GM18499 (cell line): ENCODE measurements around the gene HMSD.
"Not testable (repeated sequence)": the region's sequence is repeated elsewhere in the genome, so short reads cannot be mapped to it uniquely, and the experiment has no call there.

Experiments used
- ATAC-seq: cut with Tn5 transposase; IDR thresholded peaks from one replicate; pipeline ENCODE4 v1.9.1; 2021; ENCODE audit warnings: moderate number of reproducible peaks; ENCODE audit not compliant: insufficient read depth, unreplicated experiment

The HMSD gene, protein sequence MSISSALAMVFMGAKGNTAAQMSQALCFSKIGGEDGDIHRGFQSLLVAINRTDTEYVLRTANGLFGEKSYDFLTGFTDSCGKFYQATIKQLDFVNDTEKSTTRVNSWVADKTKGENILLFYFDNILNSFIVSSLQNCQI

DNA sequence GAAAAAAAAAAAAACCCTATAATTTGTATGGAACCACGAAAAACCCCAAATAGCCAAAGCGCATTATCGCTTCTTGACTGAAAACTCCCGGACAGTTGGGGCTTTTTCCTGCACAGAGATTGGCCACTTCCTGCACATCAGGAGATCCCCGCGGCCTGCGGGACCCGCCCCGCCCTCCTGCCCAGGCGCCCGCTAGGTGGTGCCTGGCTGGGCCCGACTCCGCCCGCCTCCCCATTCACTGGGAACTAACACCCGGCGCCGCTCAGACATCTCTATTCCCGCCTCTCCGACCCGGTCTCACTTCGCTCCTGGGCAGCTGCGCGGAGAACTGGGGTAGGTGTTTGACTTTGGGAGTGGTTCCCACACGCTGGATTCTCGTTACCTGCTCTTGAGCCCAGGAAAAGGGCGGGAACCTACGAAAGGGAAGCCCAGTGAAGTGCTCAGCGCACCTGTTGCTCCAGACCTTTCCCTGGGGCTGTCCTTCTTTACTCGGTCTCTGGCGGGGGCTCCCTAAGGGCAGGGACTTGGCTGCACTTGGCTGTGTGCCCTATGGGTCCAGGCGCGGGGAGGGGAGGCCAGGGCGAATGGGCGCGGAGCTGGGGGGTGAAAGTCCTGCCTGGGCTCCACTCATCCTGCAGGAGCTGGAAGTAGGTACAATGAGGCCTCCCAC lies at the start of gene HMSD:
HMSD (plus strand) TSS at position 234 of the 670 bp plus-strand sequence. CDS start 4,155 bp downstream, outside the sequence.
- ATAC-seq = peak; percentile 55

DNA sequence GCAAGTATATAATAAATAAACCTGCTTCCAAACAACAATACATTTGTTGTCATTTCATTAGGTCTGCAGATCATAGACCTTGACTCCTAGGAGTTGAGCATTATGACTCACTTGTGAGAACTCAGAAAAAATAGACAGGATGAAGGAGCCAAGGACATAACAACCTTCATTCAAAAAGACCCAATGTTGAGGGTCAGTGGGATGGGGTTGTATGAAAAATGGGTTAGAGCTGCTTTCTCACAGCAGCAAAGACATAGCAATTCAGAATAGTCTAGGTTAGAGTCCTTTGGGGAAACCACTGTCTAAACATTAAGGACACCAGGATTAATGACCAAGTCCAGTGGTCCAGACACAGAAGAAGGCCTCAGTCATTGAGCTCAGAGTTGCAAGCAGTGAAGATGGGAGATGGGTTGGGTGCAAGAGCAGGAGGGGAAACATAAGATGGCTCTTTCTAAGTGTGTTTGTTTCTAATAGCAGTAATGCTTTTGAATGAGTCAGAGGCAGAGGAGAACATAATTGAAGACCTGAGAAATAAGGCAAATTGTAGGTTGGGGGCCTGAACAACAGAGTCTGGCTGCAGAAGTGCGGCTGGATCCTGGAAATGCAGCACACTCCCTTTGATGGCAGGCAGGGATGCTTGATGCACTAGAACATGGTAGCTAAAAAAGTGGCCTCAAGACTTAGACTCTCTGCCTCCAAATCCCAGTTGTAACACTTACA lies 45.1 kb upstream of the HMSD start:
- ATAC-seq = no peak

DNA sequence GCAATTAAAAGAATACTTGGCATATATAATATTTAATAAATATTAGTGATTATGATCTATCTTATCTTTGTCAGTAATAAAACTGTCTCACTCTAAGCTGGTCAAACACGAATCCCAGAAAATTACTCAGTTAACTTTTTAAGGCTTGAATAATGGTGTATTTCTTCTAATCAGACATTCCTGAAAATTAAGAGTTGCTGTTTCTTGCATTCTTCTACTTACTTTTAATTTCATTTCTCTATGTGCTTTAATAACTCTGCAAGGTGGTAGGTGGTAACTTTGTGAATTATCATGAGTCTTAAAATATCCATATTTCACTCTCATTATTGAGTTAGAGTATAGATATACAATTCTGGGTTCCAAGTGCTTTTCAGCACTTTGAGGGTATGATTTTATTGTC lies 44.4 kb upstream of the HMSD start:
- ATAC-seq = no peak

DNA sequence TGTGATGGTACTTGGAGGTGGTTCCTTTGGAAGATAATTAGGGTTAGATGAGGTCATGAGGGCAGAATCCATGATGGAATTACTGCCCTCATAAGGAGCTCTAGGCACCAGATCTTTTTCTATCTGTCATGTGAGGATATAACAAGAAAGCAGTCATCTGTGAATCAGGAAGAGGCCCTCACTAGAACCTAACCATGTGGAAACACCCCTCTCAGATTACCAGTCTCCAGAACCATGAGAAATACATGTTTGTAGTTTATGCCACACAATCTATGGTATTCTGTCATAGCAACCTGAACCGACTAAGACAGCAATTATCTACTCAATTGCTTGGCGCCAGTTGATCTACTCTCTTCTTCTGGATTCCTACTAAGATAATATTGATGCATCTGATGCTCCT lies 43.7 kb upstream of the HMSD start:
- no peak for ATAC-seq

DNA sequence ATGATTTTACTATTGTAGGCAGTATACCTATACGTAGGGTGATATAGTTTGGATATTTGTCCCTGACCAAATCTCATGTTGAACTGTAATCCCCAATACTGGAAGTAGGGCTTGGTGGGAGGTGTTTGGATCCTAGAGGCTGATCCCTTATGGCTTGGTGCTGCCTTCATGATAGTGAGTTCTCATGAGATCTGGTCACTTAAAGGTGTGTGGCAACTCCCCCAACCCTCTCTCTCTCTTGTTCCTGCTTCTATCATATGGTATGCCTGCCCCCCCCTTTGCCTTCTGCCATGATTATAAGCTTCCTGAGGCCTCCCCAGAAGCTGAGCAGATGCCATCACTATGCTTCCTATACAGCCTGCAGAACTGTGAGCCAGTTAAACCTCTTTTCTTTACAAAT lies 43.0 kb upstream of the HMSD start:
- ATAC-seq = no peak

DNA sequence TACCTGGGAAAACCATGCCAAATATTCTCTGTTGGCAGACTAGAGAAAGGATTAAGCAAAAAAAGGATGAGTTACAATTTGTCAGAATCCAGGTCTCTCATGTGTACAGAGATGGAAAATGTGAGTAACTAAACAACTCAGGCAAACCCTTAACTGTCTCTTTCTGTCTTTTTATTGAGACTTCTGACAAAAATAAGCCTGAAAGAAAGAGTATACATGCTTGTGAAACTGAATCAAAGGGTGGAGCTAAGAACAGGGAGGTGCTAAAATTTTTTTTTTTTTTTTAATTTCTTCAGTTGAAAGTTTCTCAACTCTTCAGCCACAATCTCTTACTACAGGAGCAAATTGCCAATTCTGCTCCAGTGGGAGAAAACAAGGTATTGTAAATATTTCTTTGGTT lies 41.4 kb upstream of the HMSD start, which contains the start of gene SERPINB10:
SERPINB10 (plus strand) TSS at position 295 of the 400 bp plus-strand sequence. CDS start 7,553 bp downstream, outside the sequence.
- ATAC-seq = peak; percentile 63

DNA sequence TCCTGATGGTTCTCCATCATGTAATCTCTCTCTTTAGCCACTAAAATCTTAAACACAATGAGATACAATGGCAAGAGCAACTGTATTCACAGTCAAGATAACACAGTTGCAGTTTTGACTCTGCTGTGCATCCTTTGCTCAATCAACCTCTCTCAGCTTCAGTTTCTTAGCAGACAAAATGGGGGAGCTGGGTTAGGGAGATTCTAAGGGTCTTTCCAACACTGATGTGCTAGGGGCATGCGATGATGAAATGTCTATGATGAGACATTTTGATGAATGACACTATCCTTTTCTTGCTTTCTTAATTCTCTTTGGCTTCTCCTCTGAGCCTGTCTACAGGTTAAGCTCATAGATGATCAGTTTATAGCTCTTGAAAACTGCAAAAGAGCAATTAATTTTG lies 40.2 kb upstream of the HMSD start:
- no peak for ATAC-seq

DNA sequence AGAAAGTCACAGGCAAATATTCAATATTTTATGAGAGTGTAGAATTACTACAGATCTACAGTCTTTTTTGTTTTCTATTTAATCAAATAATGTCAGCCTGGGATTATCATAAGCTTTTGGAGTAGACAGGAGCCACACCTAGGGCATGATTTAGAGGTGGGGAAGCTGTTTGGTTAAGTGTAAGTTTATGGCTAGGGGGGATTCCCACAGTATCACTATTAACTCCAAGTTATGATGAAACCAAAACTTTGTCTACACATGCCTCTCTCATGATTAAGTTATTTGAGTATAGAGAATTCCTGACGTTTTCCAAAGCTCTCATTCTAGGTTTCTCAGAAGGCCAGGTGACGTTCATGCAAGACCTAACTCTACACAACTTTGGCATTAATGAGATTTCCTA lies 39.2 kb upstream of the HMSD start:
- ATAC-seq = peak; percentile 60

DNA sequence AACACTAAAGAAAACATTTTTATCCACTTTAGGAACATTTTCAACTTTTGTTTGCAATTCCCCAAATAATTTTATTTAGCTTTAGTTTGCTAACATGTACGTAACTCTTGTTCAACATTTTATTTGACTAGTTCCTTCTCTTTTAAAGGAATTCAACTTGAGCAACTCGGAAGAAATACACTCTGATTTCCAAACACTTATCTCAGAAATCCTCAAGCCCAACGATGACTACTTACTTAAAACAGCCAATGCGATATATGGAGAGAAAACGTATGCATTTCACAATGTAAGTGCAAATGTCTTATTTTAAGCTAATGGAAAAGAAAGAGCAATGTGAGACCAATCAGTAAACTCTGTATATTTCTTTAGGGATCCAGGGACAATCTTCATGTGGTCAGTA lies 31.3 kb upstream of the HMSD start:
- ATAC-seq = no peak

DNA sequence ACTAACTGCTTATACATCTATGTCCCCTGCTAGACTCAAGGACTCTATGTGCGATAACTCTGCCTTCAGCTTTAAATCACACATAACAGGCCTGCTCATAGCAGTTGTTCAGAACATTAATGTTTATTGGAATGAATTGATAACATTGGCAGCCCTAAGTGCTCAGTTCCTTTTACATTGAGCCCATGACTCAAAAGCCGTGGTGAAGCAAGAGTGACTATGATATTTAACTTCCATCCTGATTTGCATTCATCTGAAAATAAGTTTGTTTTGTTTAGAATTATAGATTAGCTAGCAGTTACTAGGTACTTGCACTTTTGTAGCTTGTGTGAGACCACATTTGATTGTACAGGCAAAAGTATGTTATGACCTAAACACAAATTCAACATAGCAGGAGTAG lies 27.1 kb upstream of the HMSD start:
- ATAC-seq = no peak

DNA sequence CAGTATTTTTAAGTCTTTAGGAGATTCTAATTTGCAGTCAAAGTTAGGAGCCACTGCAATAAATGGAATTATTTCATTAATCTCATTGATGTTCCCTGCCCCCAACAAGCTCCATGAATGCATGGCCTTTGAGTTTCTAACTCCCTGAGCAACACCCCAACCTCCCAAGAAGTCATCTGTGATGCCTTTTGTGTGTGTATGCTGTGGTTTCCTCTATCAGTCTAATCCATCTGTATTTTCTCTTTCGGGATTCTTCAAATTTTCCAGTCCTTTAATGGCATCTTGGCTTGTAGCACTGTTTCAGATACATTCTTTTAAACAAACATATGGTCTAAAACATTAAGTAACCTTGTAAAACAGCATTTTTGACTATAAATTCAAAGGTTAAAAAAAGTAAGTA lies 24.6 kb upstream of the HMSD start:
- no peak for ATAC-seq

DNA sequence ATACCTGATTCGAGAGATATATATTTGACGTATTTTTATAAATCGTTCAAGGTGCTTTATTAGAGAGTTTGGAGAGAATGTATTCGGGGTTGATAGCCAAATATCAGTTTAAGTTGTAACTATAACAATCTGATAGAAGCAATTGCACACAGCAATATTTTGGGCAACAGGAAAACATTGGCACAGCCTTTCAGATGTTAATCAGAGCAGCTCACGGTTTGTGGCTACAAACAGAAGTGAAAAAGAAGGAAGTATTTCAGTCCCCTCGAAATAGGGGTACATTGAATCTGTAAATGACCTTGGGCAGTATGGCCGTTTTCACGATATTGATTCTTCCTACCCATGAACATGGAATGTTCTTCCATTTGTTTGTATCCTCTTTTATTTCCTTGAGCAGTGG lies 20.8 kb upstream of the HMSD start:
- ATAC-seq = no peak

DNA sequence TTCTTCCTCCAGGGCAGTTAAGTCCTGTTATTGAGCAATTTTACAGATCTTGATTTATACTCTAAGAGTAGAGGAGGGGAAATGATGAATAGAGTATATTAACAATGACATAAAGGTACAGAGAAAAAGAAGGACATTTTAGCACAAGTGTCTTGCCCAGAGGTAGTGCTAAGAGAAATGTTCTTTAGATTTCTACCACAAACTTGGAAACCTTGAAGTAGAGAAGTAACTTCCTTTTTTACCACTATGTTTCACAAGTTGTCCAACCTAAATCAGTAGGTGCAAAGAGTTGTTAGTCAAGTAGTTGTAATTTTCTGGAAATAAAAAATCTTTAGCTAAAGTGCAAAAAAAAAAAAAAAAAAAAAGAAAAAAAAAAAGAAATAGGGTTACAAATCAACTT lies 19.7 kb upstream of the HMSD start:
- ATAC-seq = not testable (repeated sequence)

DNA sequence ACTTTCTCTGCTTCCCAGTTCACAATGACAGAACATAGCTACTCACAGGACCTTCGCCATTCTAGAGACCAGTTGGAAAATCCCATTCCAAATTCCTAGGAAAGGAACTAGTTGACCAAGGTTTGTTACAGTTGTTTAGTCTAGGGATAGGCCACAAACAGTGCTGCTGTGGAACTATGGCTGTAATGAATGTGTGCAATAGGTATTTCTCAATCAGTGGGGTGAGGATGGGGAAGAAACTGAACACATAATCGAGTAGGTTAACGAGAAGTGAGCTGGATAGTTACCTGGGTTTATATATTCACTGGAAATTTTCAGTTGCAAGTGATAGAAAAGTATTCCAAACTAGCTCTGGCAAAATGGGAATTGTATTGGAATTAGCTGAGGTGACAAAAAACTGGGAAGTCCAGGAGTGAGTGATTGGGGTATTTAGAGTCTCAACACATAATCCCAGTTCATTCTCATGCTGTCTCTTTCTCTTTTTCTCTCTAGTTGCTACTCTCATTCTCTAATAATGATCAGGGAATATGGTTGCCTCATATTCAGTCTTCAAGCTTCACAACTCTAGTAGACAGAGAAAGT lies 18.2 kb upstream of the HMSD start:
- no peak for ATAC-seq

DNA sequence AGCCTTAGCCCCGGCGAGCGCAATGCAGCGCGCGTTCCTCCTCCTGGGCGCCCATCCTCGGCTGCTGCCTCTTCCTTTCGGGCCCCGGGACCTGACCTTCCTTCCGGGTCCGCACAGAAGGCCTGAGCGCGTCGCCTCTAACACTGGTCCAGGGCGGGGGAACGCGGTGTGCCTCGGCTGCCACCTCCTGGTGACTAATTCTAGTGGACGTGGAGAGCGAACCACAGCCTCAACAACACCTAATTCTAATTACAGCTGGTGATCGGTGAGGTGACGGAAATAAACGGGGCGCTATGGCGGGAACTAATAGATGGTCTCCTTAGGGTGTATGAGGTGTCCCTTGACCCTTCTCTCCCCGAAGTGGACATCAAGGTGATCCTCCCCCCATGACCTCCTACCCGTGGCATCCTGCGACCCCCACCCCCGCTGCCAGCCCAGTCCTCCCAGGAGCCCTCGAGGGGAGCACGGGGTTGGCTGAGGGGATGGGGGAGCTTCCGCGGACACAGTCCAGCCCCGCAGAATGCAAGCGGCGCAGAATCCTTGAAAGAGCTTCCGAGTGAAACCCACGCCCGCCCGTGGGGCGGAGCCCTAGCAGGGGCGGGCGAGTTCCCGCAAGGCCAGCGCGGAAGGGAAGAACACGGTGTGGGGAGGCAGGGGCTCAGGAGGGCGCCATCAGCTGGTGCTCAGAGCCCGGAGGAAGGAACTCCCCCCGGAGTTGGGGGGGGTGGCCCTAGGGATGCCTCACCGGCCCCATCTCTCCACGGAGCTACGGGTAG lies 12.8 kb upstream of the HMSD start:
- peak; percentile 94 for ATAC-seq

DNA sequence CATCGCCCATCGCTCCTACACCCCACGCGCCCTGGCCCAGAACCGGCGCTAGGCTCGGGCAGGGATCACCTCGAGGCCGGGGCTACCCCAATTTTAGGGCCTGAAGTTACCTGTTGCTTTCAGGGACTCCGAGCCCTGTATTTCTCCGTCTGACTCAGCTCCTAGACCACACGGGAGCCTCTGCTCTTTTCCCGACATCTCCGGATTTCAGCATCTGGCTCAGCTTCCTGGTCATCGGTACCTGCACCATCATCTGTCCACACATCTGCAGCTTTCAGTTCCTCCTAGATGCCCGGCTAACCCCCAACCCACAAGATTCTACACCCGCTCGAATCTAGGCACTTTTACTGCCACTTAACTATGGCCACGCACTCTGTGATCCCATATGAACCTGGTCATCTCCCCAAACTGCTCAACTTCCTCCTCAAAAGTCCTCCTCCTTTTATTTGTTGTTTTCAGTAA lies 12.1 kb upstream of the HMSD start:
- ATAC-seq = peak; percentile 5

DNA sequence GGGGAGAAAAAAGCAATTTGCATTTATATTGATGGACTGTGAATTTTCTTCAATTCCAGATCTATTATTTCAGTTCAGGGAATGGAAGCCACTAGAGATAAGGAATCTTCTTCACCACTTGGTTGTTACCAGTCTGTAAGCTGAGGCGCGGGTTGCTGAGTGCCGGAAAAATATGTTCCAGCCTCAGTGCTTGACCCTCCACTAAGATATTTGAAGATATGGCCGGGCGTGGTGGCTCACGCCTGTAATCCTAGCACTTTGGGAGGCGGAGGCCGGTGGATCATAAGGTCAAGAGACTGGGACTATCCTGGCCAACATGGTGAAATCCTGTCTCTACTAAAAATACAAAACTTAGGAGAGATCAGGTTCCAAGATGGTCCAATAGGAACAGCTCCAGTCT lies 9.1 kb upstream of the HMSD start:
- ATAC-seq = no peak

DNA sequence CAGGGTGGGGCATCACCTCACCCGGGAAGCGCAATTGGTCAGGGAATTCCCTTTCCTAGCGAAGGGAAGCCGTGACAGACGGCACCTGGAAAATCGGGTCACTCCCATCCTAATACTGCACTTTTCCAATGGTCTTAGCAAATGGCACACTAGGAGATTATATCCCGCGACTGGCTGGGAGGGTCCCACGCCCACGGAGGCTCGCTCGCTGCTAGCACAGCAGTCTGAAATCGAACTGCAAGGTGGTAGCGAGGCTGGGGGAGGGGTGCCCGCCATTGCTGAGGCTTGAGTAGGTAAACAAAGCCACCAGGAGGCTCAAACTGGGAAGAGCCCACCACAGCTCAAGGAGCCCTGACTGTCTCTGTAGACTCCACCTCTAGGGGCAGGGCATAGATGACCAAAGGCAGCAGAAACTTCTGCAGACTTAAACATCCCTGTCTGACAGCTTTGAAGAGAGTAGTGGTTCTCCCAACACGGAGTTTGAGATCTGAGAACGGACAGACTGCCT lies 8.5 kb upstream of the HMSD start:
- ATAC-seq = not testable (repeated sequence)

DNA sequence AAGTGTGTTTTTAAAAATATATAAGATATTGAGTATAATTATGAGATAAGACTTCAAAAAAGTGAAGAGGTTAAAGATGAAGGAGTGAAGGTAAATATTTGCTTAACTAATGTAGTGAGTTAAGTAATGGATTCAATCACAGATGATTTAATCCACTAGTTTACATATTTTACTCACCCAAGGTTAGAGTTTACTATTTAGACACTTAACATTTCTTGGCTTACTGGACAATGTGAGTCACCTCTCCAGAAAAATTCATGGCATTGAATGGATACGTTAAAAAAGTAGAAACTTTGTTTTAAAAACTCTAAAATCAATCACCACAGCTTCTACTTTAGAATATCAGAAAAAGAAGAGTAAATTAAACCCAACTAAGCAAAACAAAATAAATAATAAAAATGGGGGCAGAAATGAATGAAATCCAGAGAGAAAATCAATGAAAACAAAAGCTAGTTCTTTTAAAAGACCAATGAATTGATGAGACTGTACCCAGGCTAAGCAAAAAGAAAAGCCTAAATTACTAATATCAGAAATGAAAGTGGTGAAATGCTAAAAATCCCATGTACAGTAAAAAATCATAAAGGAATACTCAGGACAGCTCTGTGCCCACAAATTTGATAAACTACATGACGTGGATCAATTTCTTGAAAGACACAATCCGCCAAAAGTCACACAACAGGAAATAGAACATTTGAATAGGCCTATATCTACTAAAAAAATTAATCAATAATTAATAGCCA lies 1.9 kb upstream of the HMSD start:
- ATAC-seq = no peak

DNA sequence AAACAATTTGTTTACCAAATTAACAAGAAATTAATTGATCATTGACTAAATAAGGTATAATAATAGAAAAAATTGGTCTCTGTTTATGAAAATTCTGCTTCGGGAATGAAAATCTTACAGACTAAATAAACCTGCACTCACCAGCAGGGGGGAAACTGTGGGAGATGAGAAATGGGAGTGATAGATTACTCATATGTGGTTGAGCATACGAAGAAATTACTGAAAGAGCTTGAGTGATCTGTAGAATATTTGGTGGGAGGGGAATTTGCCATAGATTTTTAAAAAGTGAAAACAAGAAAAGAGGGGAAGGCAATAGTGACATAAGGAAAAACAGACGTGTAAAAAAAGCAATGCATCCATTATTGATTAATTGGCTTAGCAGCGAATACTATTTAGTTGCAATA lies 2.2 kb downstream of the HMSD start:
- ATAC-seq = no peak
